Body of pancreas (tissue), 4 donors: ENCODE data around the gene C2orf42. TPM values are rescaled to one million over a fixed set of nuclear protein-coding genes. Genes with fewer than 3 reads are reported as not detected.
"Not testable (repeated sequence)": the region's sequence is repeated elsewhere in the genome, so short reads cannot be mapped to it uniquely, and the experiment has no call there.

ENCODE experiments used
- ATAC-seq: fragments of 150-250 bp; one replicate; pipeline ENCODE4 v1.9.1; 2016
- DNase-seq, 4 donors: peaks; one replicate each; pipeline ENCODE4 v3.0.0-alpha.2; 2019
- H3K27ac ChIP-seq, 4 donors: fragments of 200-600 bp; sonication (generic); 1 replicate in 3 of 4; 2 replicates in 1 of 4; pipeline versions ENCODE4 v1.5.1 to v1.6.1; 2016 to 2019; ENCODE audit warnings: mild to moderate bottlenecking in 1 of 4, mixed read lengths in 1 of 4, moderate library complexity in 1 of 4
- H3K27me3 ChIP-seq, 2 donors: fragments of 200-600 bp; sonication (generic); one replicate each; pipeline ENCODE4 v1.6.0; 2016; ENCODE audit warnings: mild to moderate bottlenecking in 1 of 2
- H3K36me3 ChIP-seq, 2 donors: fragments of 200-600 bp; sonication (generic); replicated peaks in 1 of 2; 2 replicates each; pipeline ENCODE4 v1.5.1; 2016; ENCODE audit warnings: low read depth in 2 of 2; ENCODE audit not compliant: insufficient read depth in 1 of 2
- H3K4me1 ChIP-seq: fragments of 200-600 bp; sonication (generic); one replicate; pipeline ENCODE4 v1.6.0; 2016
- H3K4me3 ChIP-seq, 2 donors: fragments of 200-600 bp; sonication (generic); 1 replicate in 1 of 2; 2 replicates in 1 of 2; pipeline ENCODE4 v1.5.1; 2016 to 2019
- H3K9me3 ChIP-seq, 3 donors: fragments of 200-600 bp; sonication (generic); 1 replicate in 2 of 3; 2 replicates in 1 of 3; pipeline ENCODE4 v1.5.1; 2016
- CTCF ChIP-seq, 7 experiments: fragments of 450-650 bp in 4 of 7; fragments of 200-600 bp in 3 of 7; sonication (generic) in 3 of 7; IDR thresholded peaks; one replicate each; pipeline ENCODE4 v1.5.1; 2016 to 2019; ENCODE audit warnings: antibody characterized with exemption in 7 of 7
- POLR2A ChIP-seq, 3 donors: fragments of 450-650 bp; IDR thresholded peaks; one replicate each; pipeline ENCODE4 v1.6.1; 2016; ENCODE audit warnings: antibody characterized with exemption in 3 of 3, mild to moderate bottlenecking in 2 of 3
- WGBS, 2 donors: methylation state at CpG; one replicate each; pipeline ENCODE4 v1.1.5; 2017; 5-methylcytosine and 5-hydroxymethylcytosine counted together
- intact Hi-C: fragments of 100-400 bp; cut with DNase I; formaldehyde crosslinking; loops from one replicate; pipeline ENCODE4 v1.15.1; 2023
- total RNA-seq, 2 donors: library from RNA; depleted of rRNA; stranded (reverse); fragments of >200 nt; gene quantifications; one replicate each; pipeline ENCODE4 v1.1.0, GENCODE V29; 2016

C2orf42 gene
- total RNA-seq, 2 donors from 2014 or later = 6.3 to 7.0 TPM

GRCh38 chr2:70182689-70183088 lies 8.1 kb downstream of the C2orf42 start:
- TF ChIP-seq CTCF (IDR thresholded peaks at IDR 0.05) = no peak
- no peak for TF ChIP-seq POLR2A (IDR thresholded peaks at IDR 0.05)
- no peak overlapping the region for H3K27ac ChIP-seq
- DNase-seq (no peak), ATAC-seq (no peak)
- intact Hi-C loops = no loop called here
- no peak overlapping the region for H3K4me3 ChIP-seq
- H3K9me3 ChIP-seq = no peaks in the 10 kb centered on the region
- H3K4me1 ChIP-seq = no peaks in the 10 kb centered on the region
- WGBS, 2 donors = 75 to 78% methylated on average over 4 of the region's 4 CpGs
- no peaks in the 10 kb centered on the region for H3K36me3 ChIP-seq
- H3K27me3 ChIP-seq = no peaks in the 10 kb centered on the region

- peaks cover 0 to 3% of the 10 kb centered on the region in 2 donors for H3K36me3 ChIP-seq
- DNase-seq = no peak
- no peaks in the 10 kb centered on the region for H3K27me3 ChIP-seq
- WGBS, 2 donors = 86 to 92% methylated on average over 14 to 16 of the region's 16 CpGs
- intact Hi-C loops = no loop called here
- no peak overlapping the region for H3K27ac ChIP-seq
- no peak for ATAC-seq
- TF ChIP-seq POLR2A (IDR thresholded peaks at IDR 0.05) (no peak), CTCF (IDR thresholded peaks at IDR 0.05) (no peak)
- H3K9me3 ChIP-seq = no peaks in the 10 kb centered on the region
- H3K4me1 ChIP-seq = no peaks in the 10 kb centered on the region
- H3K4me3 ChIP-seq = no peak overlapping the region
Measured at GRCh38 chr2:70181363-70181956, 9.4 kb downstream of the C2orf42 start.

- H3K36me3 ChIP-seq = peaks cover 0 to 15% of the 10 kb centered on the region in 2 donors
- ATAC-seq = no peak
- intact Hi-C loops = no loop called here
- no peak overlapping the region for H3K4me3 ChIP-seq
- H3K4me1 ChIP-seq = no peaks in the 10 kb centered on the region
- 84 to 89% methylated on average over 8 of the region's 8 CpGs for WGBS, 2 donors
- H3K27ac ChIP-seq = no peak overlapping the region
- no peak for TF ChIP-seq CTCF (IDR thresholded peaks at IDR 0.05)
- TF ChIP-seq POLR2A (IDR thresholded peaks at IDR 0.05) = no peak
- no peaks in the 10 kb centered on the region for H3K27me3 ChIP-seq
- no peak for DNase-seq
- H3K9me3 ChIP-seq = no peaks in the 10 kb centered on the region
Measured at GRCh38 chr2:70173520-70173919, 17.3 kb downstream of the C2orf42 start.

GRCh38 chr2:70169654-70170245 lies 21.1 kb downstream of the C2orf42 start:
- H3K9me3 ChIP-seq, H3K4me3 ChIP-seq, H3K27ac ChIP-seq, H3K4me1 ChIP-seq, intact Hi-C loops, ATAC-seq, DNase-seq, H3K27me3 ChIP-seq, H3K36me3 ChIP-seq: not testable (repeated sequence)
- WGBS, 2 donors = 96% methylated on average over 11 of the region's 11 CpGs

GRCh38 chr2:70161069-70161534 lies 29.7 kb downstream of the C2orf42 start:
- Histone ChIP-seq H3K4me1 (no peaks in the 10 kb centered on the region), H3K27me3 (no peaks in the 10 kb centered on the region), H3K4me3 (no peak overlapping the region), H3K9me3 (no peaks in the 10 kb centered on the region), H3K36me3 (peaks cover 0 to 4% of the 10 kb centered on the region in 2 donors), H3K27ac (peak overlapping the region in 1 of 4 donors; percentile 21)
- TF ChIP-seq POLR2A (IDR thresholded peaks at IDR 0.05) (no peak), CTCF (IDR thresholded peaks at IDR 0.05) (no peak)
- ATAC-seq (no peak), DNase-seq (peak in 2 of 4 donors; percentile 11 to 13)
- intact Hi-C loops = no loop called here
- WGBS, 2 donors = 55 to 57% methylated on average over 2 of the region's 2 CpGs
